ENCODE data around the gene THBS3. TPM values are rescaled to one million over a fixed set of nuclear protein-coding genes. Genes with fewer than 3 reads are reported as not detected.
A peak's percentile ranks its signal among the peaks of the same experiment; 100 is the strongest.

Gene THBS3
- total and polyA plus RNA-seq, 2 donors (not counting 1 experiment from before 2014, with no cell fraction given), result 36.8 to 39.6 TPM

DNA sequence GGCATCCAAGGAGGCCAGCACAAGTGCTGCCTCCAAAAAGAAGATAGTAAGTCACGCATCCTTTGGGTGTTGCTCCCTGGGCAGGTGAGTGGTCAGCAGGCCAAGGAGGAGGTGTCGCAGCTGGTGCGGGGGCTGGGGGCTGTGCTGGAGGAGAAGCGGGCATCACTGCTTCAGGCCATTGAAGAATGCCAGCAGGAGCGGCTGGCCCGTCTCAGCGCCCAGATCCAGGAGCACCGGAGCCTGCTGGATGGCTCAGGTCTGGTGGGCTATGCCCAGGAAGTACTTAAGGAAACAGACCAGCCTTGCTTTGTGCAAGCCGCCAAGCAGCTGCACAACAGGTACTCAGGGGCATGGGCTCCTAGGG lies 29.8 kb downstream of the THBS3 start:
- peaks cover 17% of the 10 kb centered on the region for H3K36me3 ChIP-seq (ENCODE audit: control insufficient read depth, insufficient read depth, low read length)
- no peak overlapping the region for H3K4me2 ChIP-seq (ENCODE audit: extremely low read depth, insufficient read depth, low read length)
- H3K9ac ChIP-seq (ENCODE audit: insufficient read depth, low read length), result no peak overlapping the region
- no peak for DNase-seq (ENCODE audit: low read depth in 2 of 2)
- H2AFZ ChIP-seq (ENCODE audit: low read length), result no peak overlapping the region
- H3K27me3 ChIP-seq (ENCODE audit: control insufficient read depth, insufficient read depth, low read length), result no peaks in the 10 kb centered on the region
- peaks cover 6% of the 10 kb centered on the region for H3K4me1 ChIP-seq (ENCODE audit: control insufficient read depth, extremely low read depth, insufficient read depth, low read length)
- H4K20me1 ChIP-seq (ENCODE audit: control insufficient read depth, extremely low read depth, insufficient read depth, low read length), result no peaks in the 10 kb centered on the region
- H3K4me3 ChIP-seq (replicated peaks in 1 of 4; ENCODE audit: control extremely low read depth in 1 of 4, insufficient read depth in 1 of 4, low read depth in 3 of 4, low read length in 4 of 4), result no peak overlapping the region
- H3K27ac ChIP-seq (ENCODE audit: insufficient read depth, low read length), result no peak overlapping the region
- no peak for TF ChIP-seq EZH2 (IDR thresholded peaks at IDR 0.05; ENCODE audit: low read length, missing control alignments)
- TF ChIP-seq CTCF (conservative IDR thresholded peaks at IDR 0.05 in 1 of 2, IDR thresholded peaks at IDR 0.05 in 1 of 2; ENCODE audit: low read depth in 1 of 2, low read length in 2 of 2), result no peak
- H3K9me3 ChIP-seq (ENCODE audit: control insufficient read depth, insufficient read depth, low read depth, low read length), result no peaks in the 10 kb centered on the region
- H3K79me2 ChIP-seq (ENCODE audit: control insufficient read depth, insufficient read depth, low read length), result peaks cover 1% of the 10 kb centered on the region

- no peak overlapping the region for H3K27ac ChIP-seq (ENCODE audit: insufficient read depth, low read length)
- no peak for TF ChIP-seq CTCF (conservative IDR thresholded peaks at IDR 0.05 in 1 of 2, IDR thresholded peaks at IDR 0.05 in 1 of 2; ENCODE audit: low read depth in 1 of 2, low read length in 2 of 2)
- TF ChIP-seq EZH2 (IDR thresholded peaks at IDR 0.05; ENCODE audit: low read length, missing control alignments), result no peak
- H3K9ac ChIP-seq (ENCODE audit: insufficient read depth, low read length), result no peak overlapping the region
- no peaks in the 10 kb centered on the region for H4K20me1 ChIP-seq (ENCODE audit: control insufficient read depth, extremely low read depth, insufficient read depth, low read length)
- H3K79me2 ChIP-seq (ENCODE audit: control insufficient read depth, insufficient read depth, low read length), result peaks cover 7% of the 10 kb centered on the region
- no peaks in the 10 kb centered on the region for H3K9me3 ChIP-seq (ENCODE audit: control insufficient read depth, insufficient read depth, low read depth, low read length)
- no peaks in the 10 kb centered on the region for H3K27me3 ChIP-seq (ENCODE audit: control insufficient read depth, insufficient read depth, low read length)
- no peak overlapping the region for H3K4me3 ChIP-seq (replicated peaks in 1 of 4; ENCODE audit: control extremely low read depth in 1 of 4, insufficient read depth in 1 of 4, low read depth in 3 of 4, low read length in 4 of 4)
- peaks cover 6% of the 10 kb centered on the region for H3K4me1 ChIP-seq (ENCODE audit: control insufficient read depth, extremely low read depth, insufficient read depth, low read length)
- no peak for DNase-seq (ENCODE audit: low read depth in 2 of 2)
- H3K4me2 ChIP-seq (ENCODE audit: extremely low read depth, insufficient read depth, low read length), result no peak overlapping the region
- H2AFZ ChIP-seq (ENCODE audit: low read length), result no peak overlapping the region
- peaks cover 17% of the 10 kb centered on the region for H3K36me3 ChIP-seq (ENCODE audit: control insufficient read depth, insufficient read depth, low read length)
Observed at GRCh38 chr1:155177192-155177917, 30.3 kb downstream of the THBS3 start.

- Histone ChIP-seq H3K9ac (ENCODE audit: insufficient read depth, low read length) (no peak overlapping the region), H3K36me3 (ENCODE audit: control insufficient read depth, insufficient read depth, low read length) (peaks cover 15% of the 10 kb centered on the region), H3K9me3 (ENCODE audit: control insufficient read depth, insufficient read depth, low read depth, low read length) (no peaks in the 10 kb centered on the region), H3K27ac (ENCODE audit: insufficient read depth, low read length) (no peak overlapping the region), H2AFZ (ENCODE audit: low read length) (no peak overlapping the region), H3K4me2 (ENCODE audit: extremely low read depth, insufficient read depth, low read length) (no peak overlapping the region), H4K20me1 (ENCODE audit: control insufficient read depth, extremely low read depth, insufficient read depth, low read length) (no peaks in the 10 kb centered on the region), H3K27me3 (ENCODE audit: control insufficient read depth, insufficient read depth, low read length) (no peaks in the 10 kb centered on the region), H3K4me3 (replicated peaks in 1 of 4; ENCODE audit: control extremely low read depth in 1 of 4, insufficient read depth in 1 of 4, low read depth in 3 of 4, low read length in 4 of 4) (no peak overlapping the region), H3K4me1 (ENCODE audit: control insufficient read depth, extremely low read depth, insufficient read depth, low read length) (peaks cover 8% of the 10 kb centered on the region), H3K79me2 (ENCODE audit: control insufficient read depth, insufficient read depth, low read length) (peaks cover 11% of the 10 kb centered on the region)
- peak; percentile 83 to 95 for TF ChIP-seq CTCF (conservative IDR thresholded peaks at IDR 0.05 in 1 of 2, IDR thresholded peaks at IDR 0.05 in 1 of 2; ENCODE audit: low read depth in 1 of 2, low read length in 2 of 2)
- no peak for TF ChIP-seq EZH2 (IDR thresholded peaks at IDR 0.05; ENCODE audit: low read length, missing control alignments)
- DNase-seq (ENCODE audit: low read depth in 2 of 2), result peak; percentile 50 to 71
Observed at GRCh38 chr1:155176544-155177071, 31.1 kb downstream of the THBS3 start.

All from fibroblast of lung (primary cell).